ENCODE data around the gene FZD8.

The FZD8 gene

DNA sequence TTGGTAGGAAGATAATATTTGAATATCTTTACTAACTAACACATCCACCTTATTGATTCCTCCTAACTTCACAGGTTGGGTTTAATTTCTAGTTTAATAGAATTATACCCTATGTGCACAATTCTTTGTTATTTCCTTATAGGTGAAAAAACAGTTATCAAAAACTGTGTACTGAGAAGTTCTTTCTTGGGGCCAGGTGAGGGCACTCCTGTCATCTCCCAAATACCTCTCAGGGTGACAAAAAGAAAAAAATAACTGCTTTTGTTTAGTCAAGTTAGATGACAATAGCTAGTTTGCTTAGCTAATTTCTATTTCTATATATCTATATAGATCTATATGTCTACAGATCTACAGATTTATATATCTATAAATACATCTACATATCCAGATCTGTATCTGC lies 10.1 kb downstream of the FZD8 start:
- H3K27me3 ChIP-seq (ENCODE audit: insufficient read depth, poor library complexity, severe bottlenecking): peaks cover under 1% of the 10 kb centered on the region
- no peak for DNase-seq (ENCODE audit: low read depth in 1 of 2, low spot score in 1 of 2)
- H3K4me3 ChIP-seq (replicated peaks; ENCODE audit: insufficient read depth, low read length): no peak overlapping the region
- no peak overlapping the region for H3K27ac ChIP-seq (replicated peaks)
- no peak for TF ChIP-seq CTCF (IDR thresholded peaks at IDR 0.05; ENCODE audit: insufficient read depth, low read length)

DNA sequence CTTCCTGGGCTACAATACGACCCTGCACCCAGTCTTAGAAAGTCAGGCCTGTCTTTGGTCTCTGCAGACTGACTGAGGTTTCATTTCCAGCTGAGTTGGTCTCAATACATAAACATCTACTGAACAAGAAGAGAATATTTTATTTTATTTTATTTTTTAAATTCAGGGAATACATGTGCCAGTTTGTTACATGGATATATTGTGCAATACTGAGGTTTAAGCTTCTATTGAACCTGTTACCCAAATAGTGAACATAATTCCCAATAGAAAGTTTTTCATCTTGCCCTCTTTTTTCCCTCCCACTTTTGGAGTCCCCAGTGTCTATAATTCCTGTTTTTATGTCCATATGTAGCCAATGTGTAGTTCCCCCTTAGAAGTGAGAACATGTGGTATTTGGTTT lies 10.7 kb downstream of the FZD8 start:
- no peak overlapping the region for H3K4me3 ChIP-seq (replicated peaks; ENCODE audit: insufficient read depth, low read length)
- no peak for DNase-seq (ENCODE audit: low read depth in 1 of 2, low spot score in 1 of 2)
- TF ChIP-seq SPI1 (IDR thresholded peaks at IDR 0.05; ENCODE audit: borderline replicate concordance, low read depth) (no peak), POLR2AphosphoS5 (IDR thresholded peaks at IDR 0.05; ENCODE audit: low read depth) (no peak), CTCF (IDR thresholded peaks at IDR 0.05; ENCODE audit: insufficient read depth, low read length) (no peak), GABPA (IDR thresholded peaks at IDR 0.05; ENCODE audit: low read depth) (no peak)
- TF ChIP-seq, protein P1, sequence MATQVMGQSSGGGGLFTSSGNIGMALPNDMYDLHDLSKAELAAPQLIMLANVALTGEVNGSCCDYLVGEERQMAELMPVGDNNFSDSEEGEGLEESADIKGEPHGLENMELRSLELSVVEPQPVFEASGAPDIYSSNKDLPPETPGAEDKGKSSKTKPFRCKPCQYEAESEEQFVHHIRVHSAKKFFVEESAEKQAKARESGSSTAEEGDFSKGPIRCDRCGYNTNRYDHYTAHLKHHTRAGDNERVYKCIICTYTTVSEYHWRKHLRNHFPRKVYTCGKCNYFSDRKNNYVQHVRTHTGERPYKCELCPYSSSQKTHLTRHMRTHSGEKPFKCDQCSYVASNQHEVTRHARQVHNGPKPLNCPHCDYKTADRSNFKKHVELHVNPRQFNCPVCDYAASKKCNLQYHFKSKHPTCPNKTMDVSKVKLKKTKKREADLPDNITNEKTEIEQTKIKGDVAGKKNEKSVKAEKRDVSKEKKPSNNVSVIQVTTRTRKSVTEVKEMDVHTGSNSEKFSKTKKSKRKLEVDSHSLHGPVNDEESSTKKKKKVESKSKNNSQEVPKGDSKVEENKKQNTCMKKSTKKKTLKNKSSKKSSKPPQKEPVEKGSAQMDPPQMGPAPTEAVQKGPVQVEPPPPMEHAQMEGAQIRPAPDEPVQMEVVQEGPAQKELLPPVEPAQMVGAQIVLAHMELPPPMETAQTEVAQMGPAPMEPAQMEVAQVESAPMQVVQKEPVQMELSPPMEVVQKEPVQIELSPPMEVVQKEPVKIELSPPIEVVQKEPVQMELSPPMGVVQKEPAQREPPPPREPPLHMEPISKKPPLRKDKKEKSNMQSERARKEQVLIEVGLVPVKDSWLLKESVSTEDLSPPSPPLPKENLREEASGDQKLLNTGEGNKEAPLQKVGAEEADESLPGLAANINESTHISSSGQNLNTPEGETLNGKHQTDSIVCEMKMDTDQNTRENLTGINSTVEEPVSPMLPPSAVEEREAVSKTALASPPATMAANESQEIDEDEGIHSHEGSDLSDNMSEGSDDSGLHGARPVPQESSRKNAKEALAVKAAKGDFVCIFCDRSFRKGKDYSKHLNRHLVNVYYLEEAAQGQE (IDR thresholded peaks at IDR 0.05; ENCODE audit: insufficient replicate concordance, low read depth): no peak

DNA sequence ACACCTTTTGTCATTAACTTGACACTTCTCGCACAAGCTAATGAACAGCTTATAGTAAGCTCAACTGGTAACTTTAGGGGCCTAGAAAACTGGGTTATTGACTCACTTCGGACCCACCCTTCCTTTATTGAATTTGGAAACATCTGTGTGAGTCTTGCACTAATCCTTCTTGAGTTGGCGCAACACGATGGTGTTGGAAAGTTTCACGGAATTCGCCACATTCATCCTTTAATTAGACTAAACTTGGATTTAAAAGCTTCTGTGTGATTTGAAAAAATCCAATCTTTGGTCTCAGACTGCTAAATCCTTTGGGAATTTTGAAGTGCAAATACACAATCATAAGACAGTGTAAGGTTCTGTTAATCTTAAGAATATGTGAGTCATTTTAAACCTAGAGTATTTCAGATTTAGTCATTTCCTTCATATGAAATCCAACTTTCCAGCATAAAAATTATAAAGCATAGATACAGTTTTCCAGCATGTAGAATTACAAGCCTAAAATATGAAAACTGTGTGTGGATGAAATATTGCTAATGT lies 15.1 kb downstream of the FZD8 start:
- Histone ChIP-seq H3K27ac (replicated peaks) (no peak overlapping the region), H3K4me3 (replicated peaks; ENCODE audit: insufficient read depth, low read length) (no peak overlapping the region), H3K27me3 (ENCODE audit: insufficient read depth, poor library complexity, severe bottlenecking) (no peaks in the 10 kb centered on the region)
- DNase-seq (ENCODE audit: low read depth in 1 of 2, low spot score in 1 of 2): no peak
- TF ChIP-seq SPI1 (IDR thresholded peaks at IDR 0.05; ENCODE audit: borderline replicate concordance, low read depth) (no peak), POLR2AphosphoS5 (IDR thresholded peaks at IDR 0.05; ENCODE audit: low read depth) (no peak), GABPA (IDR thresholded peaks at IDR 0.05; ENCODE audit: low read depth) (no peak), CTCF (IDR thresholded peaks at IDR 0.05; ENCODE audit: insufficient read depth, low read length) (no peak)
- TF ChIP-seq, protein P1 (IDR thresholded peaks at IDR 0.05; ENCODE audit: insufficient replicate concordance, low read depth): no peak

More for the DNA sequence above, 10.7 kb downstream of the FZD8 start:
- H3K27ac ChIP-seq (replicated peaks): no peak overlapping the region
- H3K27me3 ChIP-seq (ENCODE audit: insufficient read depth, poor library complexity, severe bottlenecking): no peaks in the 10 kb centered on the region

- DNase-seq (ENCODE audit: low read depth in 1 of 2, low spot score in 1 of 2): no peak
- no peaks in the 10 kb centered on the region for H3K27me3 ChIP-seq (ENCODE audit: insufficient read depth, poor library complexity, severe bottlenecking)
- H3K27ac ChIP-seq (replicated peaks): no peak overlapping the region
- no peak overlapping the region for H3K4me3 ChIP-seq (replicated peaks; ENCODE audit: insufficient read depth, low read length)
- no peak for TF ChIP-seq CTCF (IDR thresholded peaks at IDR 0.05; ENCODE audit: insufficient read depth, low read length)
- TF ChIP-seq, protein P1 (IDR thresholded peaks at IDR 0.05; ENCODE audit: insufficient replicate concordance, low read depth): no peak
- no peak for TF ChIP-seq GABPA (IDR thresholded peaks at IDR 0.05; ENCODE audit: low read depth)
- no peak for TF ChIP-seq POLR2AphosphoS5 (IDR thresholded peaks at IDR 0.05; ENCODE audit: low read depth)
- no peak for TF ChIP-seq SPI1 (IDR thresholded peaks at IDR 0.05; ENCODE audit: borderline replicate concordance, low read depth)
These were observed 27.8 kb downstream of the FZD8 start for GRCh38 chr10:35614312-35614711.
